Stimulated activated CD8-positive, alpha-beta memory T cell treated with anti-CD3 and anti-CD28 coated beads, Interleukin-4, amount 100 ng/mL, for 48 hours (primary cell): Measurements from ENCODE around the gene ZNF526.
A peak's percentile ranks its signal among the peaks of the same experiment; 100 is the strongest.
"Not testable (repeated sequence)": the region's sequence is repeated elsewhere in the genome, so short reads cannot be mapped to it uniquely, and the experiment has no call there.

Experiments used
- DNase-seq: peaks from one replicate; pipeline ENCODE4 v3.0.0-alpha.2; 2020

The ZNF526 gene

DNA sequence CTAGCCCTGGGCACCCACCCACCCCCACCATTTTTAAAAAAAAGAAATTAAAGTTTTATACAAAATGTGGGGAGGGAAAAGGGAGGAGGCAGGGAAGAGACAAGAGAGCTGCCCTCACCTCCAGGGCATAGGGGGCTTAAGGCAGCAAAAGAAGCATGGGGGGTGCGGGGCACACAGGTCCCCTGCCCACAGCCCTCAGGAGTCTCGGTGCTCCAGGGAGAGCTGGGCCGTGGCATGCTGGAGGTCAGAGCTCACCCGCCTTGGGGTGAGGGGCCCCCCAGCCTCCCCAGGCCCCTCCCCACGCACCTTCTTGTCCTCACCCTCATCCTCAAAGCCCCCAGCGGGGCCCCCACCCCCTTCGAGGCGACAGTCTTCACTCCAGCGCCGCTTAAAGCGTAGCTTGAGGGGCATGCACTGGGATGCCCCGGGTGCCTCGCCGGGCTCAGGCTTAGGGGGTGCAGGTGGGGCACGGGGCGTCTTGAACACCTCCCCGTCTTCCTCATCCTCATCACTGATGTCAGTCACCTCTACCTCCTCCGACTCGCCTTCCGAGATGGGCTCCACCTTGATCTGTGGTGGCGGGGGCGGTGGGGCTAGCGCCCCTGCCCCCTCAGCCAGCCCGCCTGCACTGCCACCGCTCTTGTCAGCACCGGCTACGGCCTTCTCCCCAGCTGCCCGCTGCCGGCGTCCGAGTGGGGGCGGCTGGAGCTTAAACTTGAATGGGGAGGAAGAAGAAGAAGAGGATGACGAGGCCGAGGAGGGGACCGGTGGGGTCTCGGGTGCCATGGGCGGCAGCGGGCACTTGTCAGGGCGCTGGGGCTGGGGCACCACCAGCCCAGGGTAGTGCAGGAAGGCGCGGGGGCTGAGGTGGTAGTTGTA lies 28.4 kb downstream of the ZNF526 start:
- DNase-seq: no peak

DNA sequence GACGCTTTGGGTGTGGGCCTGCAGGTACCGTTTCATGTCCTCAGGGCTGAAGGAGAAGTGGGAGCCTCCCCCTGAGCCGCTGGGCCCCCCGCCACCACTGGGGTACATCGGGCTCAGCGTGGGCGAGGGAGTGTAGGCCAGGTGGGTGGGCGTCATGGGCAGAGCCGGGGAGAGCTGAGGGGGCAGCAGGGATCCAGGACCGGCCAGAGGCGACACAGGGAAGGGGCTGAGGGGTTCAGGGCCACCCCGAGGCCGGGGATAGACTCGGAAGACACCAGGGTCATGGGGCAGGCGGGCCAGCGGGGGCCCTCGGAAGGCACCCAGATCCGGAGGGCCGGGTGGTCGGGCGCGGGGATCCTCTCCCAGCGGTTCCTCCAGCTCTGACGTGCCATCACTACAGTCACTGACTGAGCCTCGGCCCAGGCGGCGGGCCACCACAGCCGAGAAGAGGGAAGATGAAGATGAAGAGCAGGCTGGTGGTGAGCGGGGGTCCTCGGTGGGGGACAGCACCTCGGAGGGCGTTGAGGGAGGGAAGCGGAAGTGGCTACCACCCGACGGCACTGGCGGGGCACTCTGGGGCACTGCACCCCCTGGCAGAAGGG lies 29.1 kb downstream of the ZNF526 start:
- DNase-seq: no peak

DNA sequence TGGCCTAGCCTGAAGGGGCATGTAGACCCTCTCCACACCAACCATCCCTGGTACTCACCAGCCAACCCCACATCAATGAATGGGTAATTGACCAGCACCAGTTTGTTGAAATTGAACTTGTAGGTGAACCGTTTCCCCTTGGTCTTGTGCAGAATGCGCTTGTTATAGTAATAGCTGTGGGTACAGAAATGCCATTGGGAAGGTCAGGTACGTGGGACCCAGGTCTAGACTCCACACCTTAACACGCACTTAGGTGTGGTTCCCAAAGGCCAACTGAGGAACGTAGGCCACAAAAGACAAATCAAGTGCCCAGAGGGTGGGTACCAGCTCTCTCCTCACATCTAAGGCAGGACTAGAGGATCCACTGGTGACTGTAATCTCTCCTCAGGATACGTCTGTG lies 29.7 kb downstream of the ZNF526 start:
- no peak for DNase-seq

GRCh38 chr19:42250183-42250665 lies 30.1 kb downstream of the ZNF526 start:
- no peak for DNase-seq

DNA sequence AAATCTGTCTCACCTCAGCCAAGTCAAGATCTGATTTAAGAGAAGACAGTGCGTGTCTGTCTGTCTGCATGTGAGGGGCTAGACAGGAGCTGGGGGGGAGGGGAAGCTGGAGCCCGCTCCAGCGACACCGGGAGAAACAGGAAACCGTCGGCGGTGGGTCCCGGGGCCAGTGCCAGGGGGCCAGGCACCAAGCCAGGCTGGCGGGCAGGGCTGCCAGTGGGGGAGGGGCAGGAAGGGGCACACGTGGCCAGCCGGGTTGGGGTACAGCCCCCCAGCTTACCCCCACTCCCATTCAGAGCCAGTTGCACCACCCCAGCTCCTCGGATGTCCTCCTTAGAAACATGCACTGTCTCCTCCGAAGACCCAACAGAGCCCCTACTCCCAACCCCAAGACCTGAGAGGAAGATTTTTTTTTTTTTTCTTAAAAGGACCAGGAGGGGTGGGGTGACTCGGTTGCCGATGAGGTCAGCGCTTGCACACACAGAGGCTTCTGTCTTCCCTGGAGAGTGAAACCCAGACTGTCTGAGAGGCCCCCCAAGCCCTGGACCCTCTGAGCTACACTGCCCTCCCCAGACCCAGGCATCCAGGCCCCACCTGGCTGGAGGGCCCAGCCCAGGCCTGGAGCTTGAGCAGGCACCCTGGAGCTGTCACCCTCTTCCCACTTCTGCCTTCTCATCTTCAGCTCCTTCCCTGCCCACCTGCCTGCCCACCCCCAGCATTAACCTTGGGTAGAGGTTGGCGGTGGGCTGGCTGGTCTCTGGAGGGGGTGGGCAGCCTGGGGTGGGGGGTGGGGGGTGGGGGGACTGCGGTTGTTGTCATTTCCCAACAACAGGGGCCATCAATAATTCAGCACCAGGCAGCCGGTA lies 30.8 kb downstream of the ZNF526 start:
- peak; percentile 49 for DNase-seq

GRCh38 chr19:42251572-42252358 lies 31.7 kb downstream of the ZNF526 start:
- DNase-seq: no peak

- DNase-seq: no peak
Observed at GRCh38 chr19:42252365-42253244, 32.5 kb downstream of the ZNF526 start.

DNA sequence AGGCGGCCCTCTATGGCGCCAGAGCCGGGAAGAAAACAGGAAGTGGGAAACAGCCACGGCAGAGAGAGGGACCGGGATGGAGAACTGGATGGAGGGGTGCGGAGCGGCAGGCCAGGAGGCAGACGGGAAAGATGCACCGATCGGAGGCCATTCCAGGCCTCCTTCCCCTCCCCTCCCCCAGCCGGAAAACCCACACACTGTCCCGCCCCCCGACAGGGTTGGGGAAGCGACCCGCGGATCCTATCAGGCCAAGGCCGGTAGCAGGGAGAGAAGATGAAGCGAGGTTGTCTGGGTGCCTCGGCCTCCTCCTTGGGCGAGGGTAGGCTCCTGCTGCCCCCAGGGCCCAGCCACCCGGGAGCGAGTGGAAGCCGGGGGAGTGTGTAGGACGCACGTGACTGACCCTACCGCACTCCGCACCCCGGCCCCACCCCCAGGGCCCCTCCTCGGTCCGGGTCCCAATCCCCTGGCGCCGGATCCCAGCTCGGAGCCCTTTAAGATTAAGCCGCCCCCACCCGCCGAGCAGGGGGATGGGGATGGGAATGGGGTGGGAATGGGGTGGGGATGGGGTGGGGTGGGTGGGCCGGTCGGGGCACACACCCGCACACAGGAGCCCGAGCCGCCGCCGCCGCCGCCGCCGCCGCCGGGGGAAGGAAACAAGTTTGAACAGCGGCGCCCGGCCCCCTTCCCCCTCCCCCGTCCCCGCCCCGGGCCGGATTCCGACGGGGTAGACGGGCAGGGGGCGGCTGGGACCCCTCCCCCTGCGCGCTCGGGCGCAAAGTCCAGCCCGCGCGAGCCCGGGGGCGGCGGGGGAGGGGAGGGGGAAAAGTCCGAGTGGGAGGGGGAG lies 33.4 kb downstream of the ZNF526 start:
- DNase-seq: peak; percentile 72

DNA sequence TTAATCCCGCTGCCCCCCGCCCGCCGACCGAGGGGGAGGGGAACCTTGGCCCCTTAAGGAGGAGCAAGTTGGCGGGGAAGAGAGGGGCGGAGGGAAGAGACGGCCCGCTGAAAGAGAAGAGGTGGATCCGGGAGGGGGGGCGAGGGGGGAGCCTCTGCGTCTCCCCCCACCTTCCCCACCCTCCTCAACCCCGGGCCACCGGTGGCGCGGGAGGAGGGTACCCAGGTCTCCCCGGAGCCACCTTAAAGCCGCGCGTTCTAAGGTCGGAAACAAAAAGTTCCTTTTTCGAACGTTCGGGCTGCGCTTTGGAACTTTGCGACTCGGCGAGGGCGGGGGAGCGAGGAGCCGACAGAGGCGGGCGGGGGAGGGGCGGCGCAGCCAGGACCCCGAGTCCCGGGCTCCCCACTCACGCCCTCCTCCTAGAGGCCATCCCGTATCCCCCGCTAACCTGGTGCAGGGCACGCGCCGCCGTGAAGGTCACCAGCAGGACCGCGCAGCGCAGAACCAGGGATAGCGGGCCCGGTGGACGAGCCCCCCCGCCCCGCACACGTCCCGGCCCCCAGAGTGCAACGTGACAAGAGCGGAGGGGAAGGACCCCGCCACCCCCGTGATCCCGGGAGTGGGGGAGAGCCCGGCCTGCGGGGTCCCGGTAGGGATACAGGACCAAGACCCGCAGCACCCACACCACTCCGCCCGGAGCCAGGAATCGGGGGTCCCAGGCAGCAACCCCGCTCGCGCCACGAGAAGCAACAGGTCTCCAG lies 34.2 kb downstream of the ZNF526 start:
- peak; percentile 80 for DNase-seq

GRCh38 chr19:42254850-42255765 lies 35.0 kb downstream of the ZNF526 start, which contains the start of gene ERF:
TSS of gene ERF (minus strand) at chr19:42255128. CDS start at chr19:42254999, 129 bp downstream.
- DNase-seq: peak; percentile 94

DNA sequence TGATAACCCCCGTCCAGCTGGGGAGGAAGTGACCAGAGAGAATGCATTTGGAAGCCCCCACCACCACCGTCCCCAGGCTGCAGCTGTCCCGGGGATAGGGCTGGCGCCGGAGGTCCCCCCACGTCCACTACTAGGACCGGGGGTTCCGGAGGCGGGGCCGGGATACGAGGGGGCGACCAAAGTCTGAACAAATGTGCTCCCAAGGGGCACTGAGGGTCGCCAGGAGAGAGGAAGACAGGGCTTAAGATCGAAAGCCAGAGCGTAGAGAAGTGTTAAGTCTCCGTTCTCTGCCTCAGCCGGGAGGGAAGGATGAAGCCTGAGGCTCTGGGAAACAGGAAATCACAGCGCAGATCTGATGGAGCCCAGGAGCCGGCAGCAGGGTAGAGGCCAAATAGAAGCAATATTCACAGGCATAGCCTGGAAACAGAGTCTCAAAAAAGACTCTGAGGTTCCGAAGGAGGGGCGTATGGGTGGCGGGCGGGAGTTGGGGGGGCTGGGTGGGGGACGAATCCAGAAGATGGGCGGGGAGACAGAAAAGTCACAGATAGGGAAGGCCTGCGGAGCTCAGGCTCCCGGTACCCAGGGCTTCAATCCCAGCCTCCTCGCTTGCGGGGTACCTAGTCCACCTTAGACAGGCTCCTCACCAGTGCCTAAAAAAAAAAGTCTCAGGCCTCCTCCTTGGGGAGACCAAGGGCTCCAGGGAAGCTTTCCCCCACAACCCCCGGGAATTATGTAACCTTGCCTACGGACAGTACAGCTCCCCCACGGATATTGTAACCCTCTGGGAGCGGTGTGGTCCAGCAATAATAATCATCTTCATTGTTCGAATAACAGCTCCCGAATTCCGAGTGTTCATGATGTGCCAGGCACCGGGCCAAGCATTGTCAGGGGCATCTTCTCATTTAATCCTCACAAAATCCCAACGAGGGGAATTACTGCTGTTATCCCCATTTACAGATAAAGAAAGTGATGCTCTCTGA lies 35.9 kb downstream of the ZNF526 start:
- no peak for DNase-seq

DNA sequence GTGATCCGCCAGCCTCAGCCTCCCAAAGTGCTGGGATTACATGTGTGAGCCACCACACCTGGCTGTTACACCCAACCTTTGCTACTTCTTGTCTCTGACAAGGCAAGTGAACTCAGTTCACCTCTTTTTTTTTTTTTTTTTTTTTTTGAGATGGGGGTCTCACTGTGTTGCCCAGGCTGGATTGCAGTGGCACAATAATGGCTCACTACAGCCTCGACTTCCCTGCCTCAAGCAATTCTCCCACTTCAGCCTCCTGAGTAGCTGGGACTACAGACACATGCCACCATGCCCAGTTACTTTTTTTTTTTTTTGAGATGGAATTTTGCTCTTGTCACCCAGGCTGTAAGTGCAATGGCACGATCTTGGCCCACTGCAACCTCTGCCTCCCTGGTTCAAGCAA lies 37.7 kb downstream of the ZNF526 start:
- not testable (repeated sequence) for DNase-seq

DNA sequence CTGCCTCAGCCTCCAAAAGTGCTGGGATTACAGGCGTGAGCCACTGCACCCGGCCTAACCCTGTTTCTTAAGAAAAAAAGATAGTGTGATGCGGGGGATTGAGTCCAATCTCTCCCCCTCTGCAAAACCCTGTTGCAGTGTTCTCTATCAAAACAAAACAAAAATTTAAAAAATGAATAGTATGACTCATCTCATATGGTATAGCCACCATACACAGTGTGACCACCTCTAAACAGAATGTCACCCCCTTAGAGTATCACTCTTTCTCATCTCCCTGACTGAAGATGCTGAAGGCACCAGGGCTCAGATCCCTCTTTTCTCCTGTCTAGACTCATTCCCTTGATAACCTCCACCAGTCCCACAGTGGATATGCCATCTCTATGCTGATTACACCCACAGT lies 41.7 kb downstream of the ZNF526 start:
- DNase-seq: no peak

- not testable (repeated sequence) for DNase-seq
Observed at GRCh38 chr19:42266105-42266504, 46.0 kb downstream of the ZNF526 start.

GRCh38 chr19:42266928-42267603 lies 47.0 kb downstream of the ZNF526 start:
- DNase-seq: not testable (repeated sequence)

DNA sequence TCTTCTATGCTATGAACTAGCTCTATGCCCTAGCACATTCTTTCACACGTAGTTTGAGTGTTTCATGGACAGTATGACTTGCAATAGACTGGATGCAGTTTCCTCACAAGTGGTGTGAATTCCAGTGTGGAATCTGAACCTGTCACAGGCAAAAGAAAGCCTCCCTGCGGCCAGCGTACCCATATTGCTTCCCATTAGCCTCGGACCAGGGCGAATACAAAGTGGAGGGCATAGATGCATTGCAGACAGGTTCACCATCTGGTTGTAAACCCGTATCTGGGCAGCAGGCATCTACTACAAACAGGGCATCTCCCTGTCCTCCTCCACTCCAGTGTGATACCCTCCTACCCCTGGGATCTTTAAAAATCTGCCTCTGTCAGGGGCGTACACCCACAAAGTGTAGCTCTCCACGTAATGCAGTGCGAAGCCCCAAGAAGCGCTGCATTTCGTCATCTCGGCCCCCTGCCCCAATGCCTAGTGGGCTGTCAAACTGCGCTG lies 47.6 kb downstream of the ZNF526 start:
- DNase-seq: no peak
